H1 (cell line): ENCODE measurements around the gene RECK. TPM values are rescaled to one million over a fixed set of nuclear protein-coding genes. Genes with fewer than 3 reads are reported as not detected.

Source experiments
- CTCF ChIA-PET: fragments of 300-600 bp; sonication (Branson Sonifier 250); formaldehyde crosslinking; loops from one replicate; lab custom pipeline; 2021; ENCODE audit not compliant: partially characterized antibody; lab: Charles Lee
- POLR2A ChIA-PET: fragments of 300-600 bp; sonication (Branson Sonifier 250); formaldehyde crosslinking; loops from one replicate; lab custom pipeline; 2021; ENCODE audit warnings: inconsistent platforms; ENCODE audit not compliant: partially characterized antibody; lab: Charles Lee
- DNase-seq, 2 experiments: peaks; one replicate each; pipeline versions ENCODE4 v3.0.0 to v3.0.0-alpha.2; 2010 to 2022; ENCODE audit warnings: low spot score in 2 of 2, low read depth in 1 of 2, mixed read lengths in 1 of 2
- FAIRE-seq: peaks from 2 replicates; lab custom pipeline; 2011; peaks lifted over from hg19 to GRCh38; lab: Jason Lieb, UNC
- H2AFZ ChIP-seq: 2 replicates; pipeline ENCODE4 v1.8.1; 2012; ENCODE audit warnings: low read length, inconsistent platforms
- H2AK5ac ChIP-seq: 2 replicates; pipeline ENCODE4 v1.6.1; 2013; ENCODE audit warnings: low read depth, low read length
- H2BK120ac ChIP-seq: replicated peaks from 2 replicates; pipeline ENCODE3; 2013; ENCODE audit warnings: low read depth, low read length, inconsistent platforms
- H2BK12ac ChIP-seq: 2 replicates; pipeline ENCODE4 v1.6.1; 2013; ENCODE audit warnings: low read depth, low read length
- H2BK15ac ChIP-seq: 2 replicates; pipeline ENCODE4 v1.6.1; 2013; ENCODE audit warnings: low read length
- H2BK20ac ChIP-seq: 2 replicates; pipeline ENCODE4 v1.6.1; 2013; ENCODE audit warnings: low read length
- H2BK5ac ChIP-seq: 2 replicates; pipeline ENCODE4 v1.6.1; 2013; ENCODE audit warnings: low read depth, low read length
- H3K14ac ChIP-seq: 2 replicates; pipeline ENCODE4 v1.6.1; 2013; ENCODE audit warnings: inconsistent platforms; ENCODE audit not compliant: insufficient read length
- H3K18ac ChIP-seq: 2 replicates; pipeline ENCODE4 v1.6.1; 2013; ENCODE audit warnings: low read length; ENCODE audit errors: extremely low read depth
- H3K23ac ChIP-seq: 2 replicates; pipeline ENCODE4 v1.6.1; 2013; ENCODE audit warnings: inconsistent platforms; ENCODE audit not compliant: insufficient read length
- H3K23me2 ChIP-seq: 2 replicates; pipeline ENCODE4 v1.6.1; 2013; ENCODE audit warnings: low read depth, low read length
- H3K27ac ChIP-seq: 2 replicates; pipeline ENCODE4 v1.6.1; 2011; ENCODE audit warnings: low read depth, low read length, inconsistent platforms
- H3K27me3 ChIP-seq, 4 experiments: replicated peaks in 1 of 4; 1 replicate in 1 of 4; 2 replicates in 3 of 4; pipeline versions ENCODE4 v1.6.1 to v1.8.1; 2011 to 2013; ENCODE audit warnings: low read length in 3 of 4, mild to moderate bottlenecking in 3 of 4, inconsistent platforms in 2 of 4, mixed read lengths in 2 of 4, moderate library complexity in 1 of 4; ENCODE audit not compliant: control insufficient read depth in 3 of 4, insufficient read depth in 3 of 4; ENCODE audit errors: extremely low read depth in 1 of 4
- H3K36me3 ChIP-seq, 4 experiments: 2 replicates each; pipeline versions ENCODE4 v1.6.1 to v1.8.1; 2011 to 2013; ENCODE audit warnings: mild to moderate bottlenecking in 4 of 4, low read length in 3 of 4, moderate library complexity in 2 of 4, control low read depth in 1 of 4, inconsistent platforms in 1 of 4; ENCODE audit not compliant: insufficient read depth in 4 of 4, control insufficient read depth in 2 of 4
- H3K4ac ChIP-seq: replicated peaks from 2 replicates; pipeline ENCODE3; 2013; ENCODE audit warnings: low read length, low read depth, mixed read lengths, inconsistent platforms; ENCODE audit not compliant: insufficient read length
- H3K4me1 ChIP-seq, 4 experiments: replicated peaks in 1 of 4; 1 replicate in 1 of 4; 2 replicates in 3 of 4; pipeline versions ENCODE4 v1.6.1 to v1.8.1; 2011 to 2013; ENCODE audit warnings: low read length in 3 of 4, inconsistent platforms in 2 of 4, mixed read lengths in 1 of 4; ENCODE audit not compliant: insufficient read depth in 4 of 4, control insufficient read depth in 3 of 4
- H3K4me2 ChIP-seq, 2 experiments: 2 replicates each; pipeline versions ENCODE4 v1.6.1 to v1.8.1; 2011 to 2013; ENCODE audit warnings: low read depth in 2 of 2, low read length in 2 of 2, control low read depth in 1 of 2, inconsistent platforms in 1 of 2, mild to moderate bottlenecking in 1 of 2; ENCODE audit not compliant: insufficient read depth in 1 of 2
- H3K4me3 ChIP-seq, 4 experiments: fragments of 200-600, 300-600 bp in 1 of 4; sonication (generic), shearing (Covaris generic), sonication (Bioruptor Twin) in 1 of 4; 2 replicates each; pipeline versions ENCODE4 v1.5.1 to v1.8.1; 2011 to 2016; ENCODE audit warnings: low read length in 4 of 4, low read depth in 3 of 4, control low read depth in 2 of 4, inconsistent platforms in 2 of 4, mild to moderate bottlenecking in 2 of 4, mixed read lengths in 1 of 4, moderate library complexity in 1 of 4; ENCODE audit not compliant: insufficient read depth in 2 of 4; ENCODE audit errors: extremely low read depth in 1 of 4
- H3K56ac ChIP-seq: replicated peaks from 2 replicates; pipeline ENCODE3; 2013; ENCODE audit warnings: low read depth, mild to moderate bottlenecking, mixed read lengths, low read length, inconsistent platforms; ENCODE audit not compliant: insufficient read length
- H3K79me1 ChIP-seq: 2 replicates; pipeline ENCODE4 v1.6.1; 2013; ENCODE audit warnings: low read depth, low read length, control low read depth
- H3K79me2 ChIP-seq, 2 experiments: 2 replicates each; pipeline versions ENCODE4 v1.6.1 to v1.8.1; 2012 to 2013; ENCODE audit warnings: low read length in 2 of 2, mild to moderate bottlenecking in 2 of 2, inconsistent platforms in 1 of 2; ENCODE audit not compliant: insufficient read depth in 2 of 2, control insufficient read depth in 1 of 2
- H3K9ac ChIP-seq, 4 experiments: replicated peaks in 1 of 4; 1 replicate in 1 of 4; 2 replicates in 3 of 4; pipeline versions ENCODE4 v1.6.1 to v1.8.1; 2011 to 2013; ENCODE audit warnings: low read depth in 3 of 4, low read length in 3 of 4, control low read depth in 2 of 4, mild to moderate bottlenecking in 2 of 4, moderate library complexity in 2 of 4, inconsistent platforms in 1 of 4; ENCODE audit errors: extremely low read depth in 1 of 4
- H3K9me3 ChIP-seq, 2 experiments: 2 replicates each; pipeline versions ENCODE4 v1.6.1 to v1.8.1; 2012 to 2013; ENCODE audit warnings: mild to moderate bottlenecking in 2 of 2, moderate library complexity in 2 of 2, control low read depth in 1 of 2, inconsistent platforms in 1 of 2, low read depth in 1 of 2, low read length in 1 of 2, mixed read lengths in 1 of 2; ENCODE audit not compliant: insufficient read depth in 2 of 2
- H4K20me1 ChIP-seq, 2 experiments: replicated peaks in 1 of 2; 2 replicates each; pipeline versions ENCODE3 to v1.8.1; 2011 to 2013; ENCODE audit warnings: inconsistent platforms in 2 of 2, low read length in 2 of 2, mild to moderate bottlenecking in 1 of 2; ENCODE audit not compliant: insufficient read depth in 2 of 2, control insufficient read depth in 1 of 2
- H4K5ac ChIP-seq: 2 replicates; pipeline ENCODE4 v1.6.1; 2013; ENCODE audit warnings: low read length, low read depth, mixed read lengths, inconsistent platforms; ENCODE audit not compliant: insufficient read length
- H4K8ac ChIP-seq: 2 replicates; pipeline ENCODE4 v1.8.0; 2013; ENCODE audit warnings: mild to moderate bottlenecking, moderate library complexity, low read length, inconsistent platforms; ENCODE audit not compliant: insufficient read depth; ENCODE audit errors: extremely low read depth
- H4K91ac ChIP-seq: replicated peaks from 2 replicates; pipeline ENCODE3; 2013; ENCODE audit warnings: low read length, mixed read lengths, inconsistent platforms; ENCODE audit not compliant: insufficient read length
- ASH2L ChIP-seq: fragments of 200-600, 300-600 bp; sonication (generic); IDR thresholded peaks from one replicate; pipeline ENCODE4 v1.7.1; 2017; ENCODE audit warnings: low read length
- ATF2 ChIP-seq: IDR thresholded peaks from 2 replicates; pipeline ENCODE4 v1.6.1; 2012; ENCODE audit warnings: low read length, inconsistent platforms
- CBX5 ChIP-seq: fragments of 300-800, 300-1000 bp; sonication (generic); IDR thresholded peaks from 2 replicates; pipeline ENCODE4 v1.7.1; 2016; ENCODE audit warnings: antibody characterized with exemption, low read length, low read depth
- EZH2 ChIP-seq: fragments of 200-600 bp; sonication (generic); IDR thresholded peaks from 2 replicates; pipeline ENCODE4 v1.7.1; 2012; ENCODE audit warnings: low read depth, mild to moderate bottlenecking, moderate library complexity, low read length, inconsistent platforms; ENCODE audit not compliant: severe bottlenecking
- GABPA ChIP-seq: IDR thresholded peaks from 2 replicates; pipeline ENCODE4 v1.6.1; 2011; ENCODE audit warnings: mild to moderate bottlenecking, low read length, moderate library complexity, borderline replicate concordance; ENCODE audit not compliant: insufficient read depth
- POLR2A ChIP-seq, 2 experiments: IDR thresholded peaks; 1 replicate in 1 of 2; 2 replicates in 1 of 2; pipeline ENCODE4 v1.6.1; 2011; ENCODE audit warnings: low read depth in 2 of 2, low read length in 2 of 2, mild to moderate bottlenecking in 2 of 2; ENCODE audit errors: control extremely low read depth in 1 of 2
- SP4 ChIP-seq: IDR thresholded peaks from 2 replicates; pipeline ENCODE4 v1.6.1; 2012; ENCODE audit warnings: low read length, inconsistent platforms
- SUZ12 ChIP-seq: fragments of 200-600 bp; sonication (generic); IDR thresholded peaks from 2 replicates; pipeline ENCODE4 v1.6.1; 2012; ENCODE audit warnings: mild to moderate bottlenecking, inconsistent platforms, low read length, moderate library complexity, mixed read lengths
- WGBS, 2 experiments: shearing (Covaris generic) in 1 of 2; methylation state at CpG; one replicate each; pipeline versions ENCODE4 v1.1.6 to v1.1.7; 2013 to 2015; ENCODE audit warnings: low lambda C conversion rate in 2 of 2, mixed read lengths in 2 of 2, inconsistent platforms in 1 of 2, low coverage in 1 of 2, missing lambda C conversion rate in 1 of 2; ENCODE audit not compliant: insufficient replicate concordance in 2 of 2, insufficient coverage in 1 of 2, insufficient read length in 1 of 2; ENCODE audit errors: extremely low coverage in 1 of 2, missing lambda C conversion rate in 1 of 2; 5-methylcytosine and 5-hydroxymethylcytosine counted together
- polyA plus RNA-seq, 7 experiments: library from polyadenylated mRNA; depleted of rRNA in 3 of 7; stranded (reverse) in 5 of 7; unstranded in 2 of 7; fragments of >200 nt in 5 of 7; fragments of 200-250 nt in 2 of 7; gene quantifications; 1 replicate in 5 of 7; 2 replicates in 1 of 7; 4 replicates in 1 of 7; pipeline versions ENCODE4 v1.2.1 to v1.2.3, GENCODE V29; 2011 to 2013; ENCODE audit warnings: missing spikeins in 2 of 7, mixed read lengths in 2 of 7
- total RNA-seq: library from RNA; stranded (reverse); fragmentation: NEBNext Ultra II Directional; extraction: Animal tissue kit (Norgen Biotek cat#: 25700); gene quantifications from 2 replicates; pipeline ENCODE4 v1.2.1, GENCODE V29; 2021

Gene RECK
- total and polyA plus RNA-seq, 2 of the 8 experiments (the other 6 are each of a cell fraction or from before 2014, with no cell fraction given) = 5.4 to 9.8 TPM

- no peak overlapping the region for H2AK5ac ChIP-seq
- no peak overlapping the region for H2BK5ac ChIP-seq
- no peak overlapping the region for H3K14ac ChIP-seq
- 0% methylated on average over 23 of the region's 40 CpGs; no CpG with 5 or more reads in 1 of the 2 experiments for WGBS, 2 experiments
- no peak overlapping the region for H3K4ac ChIP-seq
- H2BK15ac ChIP-seq = 0 out of 2 replicates have a peak overlapping the region, but pooled peaks have one; percentile 29
- peak overlapping the region in 2 of 4 experiments; percentile 34 to 67; a peak in 4 of 7 replicates for H3K9ac ChIP-seq
- peaks cover 0 to 15% (median 7%) of the 10 kb centered on the region in 4 experiments; a peak in 6 of 7 replicates for H3K4me1 ChIP-seq
- H3K18ac ChIP-seq = no peak overlapping the region
- no peak overlapping the region for H3K23ac ChIP-seq
- H2AFZ ChIP-seq = peak overlapping the region; percentile 18; the same call in 1 of the 2 replicates
- H3K56ac ChIP-seq = no peak overlapping the region
- POLR2A ChIA-PET = interaction anchor here (0.6 to 2.6 kb wide), 6 partner anchors 12 to 343 kb away, joined by 3 to 9 read pairs (median 4); partner anchors contain the start of gene CLTA
- H3K9me3 ChIP-seq = no peaks in the 10 kb centered on the region
- peak overlapping the region; percentile 63; the same call in 1 of the 2 replicates for H4K8ac ChIP-seq
- H3K36me3 ChIP-seq = no peaks in the 10 kb centered on the region; a peak in 1 of 8 replicates
- H3K23me2 ChIP-seq = peaks cover 15% of the 10 kb centered on the region
- H4K20me1 ChIP-seq = peaks cover 3 to 5% of the 10 kb centered on the region in 2 experiments
- TF ChIP-seq ASH2L (peak; percentile 38), EZH2 (peak; percentile 54), ATF2 (no peak), CBX5 (no peak), SUZ12 (peak; percentile 60), SP4 (no peak), GABPA (peak; percentile 64; the same call in 1 of the 2 replicates), POLR2A (IDR thresholded peaks at IDR 0.05; ENCODE audit: control extremely low read depth in 1 of 2, low read depth in 2 of 2, low read length in 2 of 2) (no peak; a peak in 1 of 3 replicates)
- H2BK20ac ChIP-seq = no peak overlapping the region
- peak overlapping the region; percentile 86 to 93 for H3K4me2 ChIP-seq
- no peak overlapping the region for H4K91ac ChIP-seq
- peak overlapping the region; percentile 75; the same call in 1 of the 2 replicates for H2BK12ac ChIP-seq
- FAIRE-seq = no peak
- no peaks in the 10 kb centered on the region for H3K79me1 ChIP-seq
- DNase-seq = peak in 1 of 2 experiments; percentile 66
- peak overlapping the region; percentile 62 to 76 (median 70) for H3K4me3 ChIP-seq
- CTCF ChIA-PET = interaction anchor here (0.6 to 3.0 kb wide), 6 partner anchors 19 to 53 kb away, joined by 3 to 13 read pairs (median 6); partner anchors contain the start of gene CCIN
- peaks cover 18 to 58% (median 49%) of the 10 kb centered on the region in 4 experiments for H3K27me3 ChIP-seq
- no peak overlapping the region for H4K5ac ChIP-seq
- no peaks in the 10 kb centered on the region for H3K79me2 ChIP-seq
- no peak overlapping the region for H2BK120ac ChIP-seq
- no peak overlapping the region for H3K27ac ChIP-seq
Observed at GRCh38 chr9:36136894-36137391, 100.2 kb downstream of the RECK start.
